Adipocyte (in vitro differentiated cells): Measurements from ENCODE around the gene TNPO1.
A peak's percentile ranks its signal among the peaks of the same experiment; 100 is the strongest.

ENCODE experiments used
- DNase-seq: peaks from one replicate; pipeline ENCODE4 v3.0.0-alpha.2; 2015; ENCODE audit warnings: low read depth
- H3K27me3 ChIP-seq: replicated peaks from 2 replicates; pipeline ENCODE4 v1.7.0; 2013; ENCODE audit warnings: mild to moderate bottlenecking, low read length, moderate library complexity; ENCODE audit not compliant: control insufficient read depth, insufficient read depth
- H3K36me3 ChIP-seq: 2 replicates; pipeline ENCODE4 v1.7.0; 2013; ENCODE audit warnings: low read length, mild to moderate bottlenecking, moderate library complexity; ENCODE audit not compliant: control insufficient read depth, insufficient read depth, severe bottlenecking
- H3K4me1 ChIP-seq: 2 replicates; pipeline ENCODE4 v1.7.0; 2013; ENCODE audit warnings: mild to moderate bottlenecking, low read length, moderate library complexity; ENCODE audit not compliant: control insufficient read depth, insufficient read depth
- H3K4me3 ChIP-seq: 2 replicates; pipeline ENCODE4 v1.7.0; 2013; ENCODE audit warnings: mild to moderate bottlenecking, low read length, moderate library complexity
- H3K9ac ChIP-seq: 2 replicates; pipeline ENCODE4 v1.7.0; 2013; ENCODE audit warnings: mild to moderate bottlenecking, low read length, moderate library complexity
- H3K9me3 ChIP-seq: 2 replicates; pipeline ENCODE4 v1.7.0; 2013; ENCODE audit warnings: mild to moderate bottlenecking, low read length, moderate library complexity; ENCODE audit not compliant: control insufficient read depth

TNPO1 gene

GRCh38 chr5:72818866-72819534, 2.5 kb downstream of the TNPO1 start:
- H3K27me3 ChIP-seq = no peaks in the 10 kb centered on the region
- H3K4me1 ChIP-seq = peaks cover 31% of the 10 kb centered on the region
- H3K9ac ChIP-seq = peak overlapping the region; percentile 99
- H3K36me3 ChIP-seq = peaks cover 5% of the 10 kb centered on the region
- H3K9me3 ChIP-seq = no peaks in the 10 kb centered on the region
- peak; percentile 80 for DNase-seq
- peak overlapping the region; percentile 94 for H3K4me3 ChIP-seq

- no peaks in the 10 kb centered on the region for H3K9me3 ChIP-seq
- peaks cover 17% of the 10 kb centered on the region for H3K36me3 ChIP-seq
- H3K4me3 ChIP-seq = no peak overlapping the region
- DNase-seq = no peak
- H3K4me1 ChIP-seq = peaks cover 23% of the 10 kb centered on the region
- H3K9ac ChIP-seq = no peak overlapping the region
- no peaks in the 10 kb centered on the region for H3K27me3 ChIP-seq
Measured at GRCh38 chr5:72821776-72822175, 5.3 kb downstream of the TNPO1 start.

GRCh38 chr5:72822944-72823343, 6.5 kb downstream of the TNPO1 start:
- peaks cover 23% of the 10 kb centered on the region for H3K4me1 ChIP-seq
- no peak overlapping the region for H3K9ac ChIP-seq
- H3K27me3 ChIP-seq = no peaks in the 10 kb centered on the region
- H3K4me3 ChIP-seq = no peak overlapping the region
- DNase-seq = no peak
- H3K36me3 ChIP-seq = peaks cover 18% of the 10 kb centered on the region
- H3K9me3 ChIP-seq = no peaks in the 10 kb centered on the region

GRCh38 chr5:72829707-72830106, 13.2 kb downstream of the TNPO1 start:
- Histone ChIP-seq H3K9me3 (no peaks in the 10 kb centered on the region), H3K4me3 (no peak overlapping the region), H3K36me3 (peaks cover 14% of the 10 kb centered on the region), H3K27me3 (no peaks in the 10 kb centered on the region), H3K9ac (no peak overlapping the region), H3K4me1 (no peaks in the 10 kb centered on the region)
- DNase-seq = no peak

GRCh38 chr5:72830362-72830761, 13.9 kb downstream of the TNPO1 start:
- Histone ChIP-seq H3K27me3 (no peaks in the 10 kb centered on the region), H3K9ac (no peak overlapping the region), H3K4me1 (no peaks in the 10 kb centered on the region), H3K36me3 (peaks cover 14% of the 10 kb centered on the region), H3K9me3 (no peaks in the 10 kb centered on the region), H3K4me3 (no peak overlapping the region)
- no peak for DNase-seq

GRCh38 chr5:72831685-72832084, 15.2 kb downstream of the TNPO1 start:
- H3K4me1 ChIP-seq = no peaks in the 10 kb centered on the region
- DNase-seq = no peak
- H3K4me3 ChIP-seq = no peak overlapping the region

GRCh38 chr5:72834924-72835323, 18.5 kb downstream of the TNPO1 start:
- no peak for DNase-seq
- H3K9me3 ChIP-seq = no peaks in the 10 kb centered on the region
- H3K36me3 ChIP-seq = no peaks in the 10 kb centered on the region
- no peak overlapping the region for H3K9ac ChIP-seq
- H3K4me1 ChIP-seq = peaks cover 19% of the 10 kb centered on the region
- H3K4me3 ChIP-seq = no peak overlapping the region
- H3K27me3 ChIP-seq = no peaks in the 10 kb centered on the region

More at GRCh38 chr5:72831685-72832084, 15.2 kb downstream of the TNPO1 start:
- peaks cover 2% of the 10 kb centered on the region for H3K36me3 ChIP-seq
- no peak overlapping the region for H3K9ac ChIP-seq
- H3K9me3 ChIP-seq = no peaks in the 10 kb centered on the region
- H3K27me3 ChIP-seq = no peaks in the 10 kb centered on the region

GRCh38 chr5:72835633-72836032, 19.2 kb downstream of the TNPO1 start:
- peak; percentile 45 for DNase-seq
- no peak overlapping the region for H3K9ac ChIP-seq
- no peak overlapping the region for H3K4me3 ChIP-seq
- peaks cover 19% of the 10 kb centered on the region for H3K4me1 ChIP-seq
- H3K9me3 ChIP-seq = no peaks in the 10 kb centered on the region
- no peaks in the 10 kb centered on the region for H3K27me3 ChIP-seq
- no peaks in the 10 kb centered on the region for H3K36me3 ChIP-seq

GRCh38 chr5:72836810-72837209, 20.3 kb downstream of the TNPO1 start:
- Histone ChIP-seq H3K27me3 (no peaks in the 10 kb centered on the region), H3K4me3 (no peak overlapping the region), H3K9me3 (no peaks in the 10 kb centered on the region), H3K9ac (no peak overlapping the region), H3K4me1 (peaks cover 24% of the 10 kb centered on the region), H3K36me3 (no peaks in the 10 kb centered on the region)
- DNase-seq = no peak

GRCh38 chr5:72837524-72838096, 21.1 kb downstream of the TNPO1 start:
- Histone ChIP-seq H3K4me1 (peaks cover 32% of the 10 kb centered on the region), H3K9ac (no peak overlapping the region), H3K9me3 (no peaks in the 10 kb centered on the region), H3K4me3 (no peak overlapping the region), H3K36me3 (no peaks in the 10 kb centered on the region), H3K27me3 (no peaks in the 10 kb centered on the region)
- no peak for DNase-seq

- H3K4me3 ChIP-seq = no peak overlapping the region
- no peaks in the 10 kb centered on the region for H3K27me3 ChIP-seq
- H3K4me1 ChIP-seq = peaks cover 36% of the 10 kb centered on the region
- no peak for DNase-seq
- no peaks in the 10 kb centered on the region for H3K36me3 ChIP-seq
- no peak overlapping the region for H3K9ac ChIP-seq
- no peaks in the 10 kb centered on the region for H3K9me3 ChIP-seq
Measured at GRCh38 chr5:72840041-72840440, 23.6 kb downstream of the TNPO1 start.
